ENCODE data around the gene PDGFRB.

Gene PDGFRB

GRCh38 chr5:150082374-150082773 lies 73.3 kb downstream of the PDGFRB start:
- no peak for DNase-seq (ENCODE audit: low spot score)

GRCh38 chr5:150081541-150082283 lies 73.9 kb downstream of the PDGFRB start:
- no peak for DNase-seq (ENCODE audit: low spot score)

- no peak for DNase-seq (ENCODE audit: low spot score)
These were observed 74.8 kb downstream of the PDGFRB start for GRCh38 chr5:150080696-150081435.

- DNase-seq (ENCODE audit: low spot score) = no peak
These were observed 75.7 kb downstream of the PDGFRB start for GRCh38 chr5:150079909-150080461.

GRCh38 chr5:150078802-150079689 lies 76.6 kb downstream of the PDGFRB start:
- DNase-seq (ENCODE audit: low spot score) = peak; percentile 25

GRCh38 chr5:150077996-150078801 lies 77.4 kb downstream of the PDGFRB start:
- DNase-seq (ENCODE audit: low spot score) = no peak

- no peak for DNase-seq (ENCODE audit: low spot score)
These were observed 78.6 kb downstream of the PDGFRB start for GRCh38 chr5:150077060-150077459.

GRCh38 chr5:150075806-150076205 lies 79.8 kb downstream of the PDGFRB start:
- DNase-seq (ENCODE audit: low spot score) = no peak

GRCh38 chr5:150075233-150075632 lies 80.4 kb downstream of the PDGFRB start:
- DNase-seq (ENCODE audit: low spot score) = no peak

GRCh38 chr5:150073677-150074076 lies 82.0 kb downstream of the PDGFRB start:
- DNase-seq (ENCODE audit: low spot score) = no peak

GRCh38 chr5:150073086-150073625 lies 82.5 kb downstream of the PDGFRB start:
- no peak for DNase-seq (ENCODE audit: low spot score)

GRCh38 chr5:150070821-150071220 lies 84.8 kb downstream of the PDGFRB start:
- DNase-seq (ENCODE audit: low spot score) = no peak

GRCh38 chr5:150069672-150070627 lies 85.7 kb downstream of the PDGFRB start:
- DNase-seq (ENCODE audit: low spot score) = no peak

GRCh38 chr5:150068961-150069645 lies 86.5 kb downstream of the PDGFRB start:
- DNase-seq (ENCODE audit: low spot score) = no peak

- no peak for DNase-seq (ENCODE audit: low spot score)
These were observed 87.2 kb downstream of the PDGFRB start for GRCh38 chr5:150068472-150068871.

- DNase-seq (ENCODE audit: low spot score) = no peak
These were observed 87.6 kb downstream of the PDGFRB start for GRCh38 chr5:150068071-150068470.

GRCh38 chr5:150067405-150067960 lies 88.2 kb downstream of the PDGFRB start:
- no peak for DNase-seq (ENCODE audit: low spot score)

- peak; percentile 81 for DNase-seq (ENCODE audit: low spot score)
These were observed 88.7 kb downstream of the PDGFRB start for GRCh38 chr5:150066901-150067396.

- no peak for DNase-seq (ENCODE audit: low spot score)
These were observed 89.2 kb downstream of the PDGFRB start for GRCh38 chr5:150066436-150066835.
